Measurements from ENCODE around the gene RPTOR.
"Not testable (repeated sequence)": the region's sequence is repeated elsewhere in the genome, so short reads cannot be mapped to it uniquely, and the experiment has no call there.

Gene RPTOR

DNA sequence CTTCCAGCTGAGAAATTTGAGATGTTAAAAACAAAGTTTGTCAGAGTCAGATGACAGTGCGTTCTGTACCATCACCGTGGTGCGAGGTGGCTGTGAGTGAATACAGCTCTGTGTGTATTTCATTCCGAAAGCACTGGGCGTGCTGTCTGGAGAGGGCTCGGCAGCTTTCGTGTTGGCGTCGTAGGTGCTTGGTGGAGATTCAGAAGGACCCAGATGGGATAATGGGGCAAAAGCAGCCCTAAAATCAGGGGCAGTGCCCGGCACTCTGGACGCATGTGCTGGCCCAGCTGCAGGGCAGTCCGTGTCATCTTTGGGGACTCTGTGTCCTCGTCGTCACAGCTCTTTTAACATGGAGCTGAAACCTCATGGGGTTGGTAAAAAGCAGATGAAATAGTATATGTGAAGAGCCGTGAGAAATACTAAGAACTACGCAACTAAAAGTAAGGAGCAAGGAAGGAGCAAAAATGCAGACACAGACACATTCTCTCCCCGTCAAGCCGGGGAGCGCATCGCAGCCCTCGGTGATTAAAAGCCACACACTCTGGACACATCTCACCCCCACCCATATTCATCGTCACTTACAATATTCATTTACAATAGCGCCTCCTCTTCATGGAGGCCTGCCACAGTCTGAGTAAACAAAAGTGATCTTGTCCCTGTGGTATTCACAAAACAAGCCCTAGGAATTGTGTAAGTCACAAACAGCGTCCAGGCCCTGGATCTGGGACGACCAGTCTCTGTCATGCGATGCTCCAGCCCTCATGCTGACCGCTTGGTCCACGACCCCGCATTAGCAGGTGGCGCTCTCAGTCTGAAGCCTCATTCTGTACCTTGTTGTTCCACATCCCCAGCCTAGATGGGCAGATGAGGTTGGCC lies 206.7 kb downstream of the RPTOR start:
- no peak for FAIRE-seq
- DNase-seq (ENCODE audit: insufficient read length, low spot score), result no peak
- no peak for TF ChIP-seq POLR2A (IDR thresholded peaks at IDR 0.05; ENCODE audit: low read depth, low read length)

DNA sequence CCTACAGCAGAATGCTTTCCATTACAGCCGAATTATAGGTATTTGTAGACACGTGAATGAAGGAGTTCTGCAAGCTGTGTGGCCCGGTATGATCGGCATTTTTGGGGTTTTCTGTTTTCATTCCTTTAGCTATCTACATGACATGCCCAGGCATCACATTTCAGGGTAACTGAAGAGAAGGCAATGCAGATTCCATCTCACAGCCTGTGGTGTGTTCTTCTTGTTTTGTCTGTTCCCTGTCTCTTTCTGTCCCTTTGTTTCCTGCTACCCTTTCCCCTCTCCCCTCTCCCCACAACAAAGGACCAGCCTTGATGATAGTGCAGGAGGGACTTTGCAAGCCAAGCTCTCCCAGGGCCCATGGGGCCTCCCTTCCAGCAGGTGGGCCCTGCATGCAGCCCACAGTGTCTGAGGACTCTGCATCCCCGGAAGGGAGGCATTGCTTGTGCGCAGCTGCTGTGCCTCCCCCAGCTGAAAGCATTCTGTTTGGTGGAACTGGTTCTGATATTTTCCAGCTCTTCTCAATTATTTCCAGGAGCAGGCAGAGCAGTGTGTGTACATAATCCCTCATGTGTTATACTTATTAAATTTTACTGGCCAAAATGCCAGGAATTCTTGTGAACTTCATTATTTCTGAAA lies 207.4 kb downstream of the RPTOR start:
- no peak for TF ChIP-seq POLR2A (IDR thresholded peaks at IDR 0.05; ENCODE audit: low read depth, low read length)
- DNase-seq (ENCODE audit: insufficient read length, low spot score), result no peak

DNA sequence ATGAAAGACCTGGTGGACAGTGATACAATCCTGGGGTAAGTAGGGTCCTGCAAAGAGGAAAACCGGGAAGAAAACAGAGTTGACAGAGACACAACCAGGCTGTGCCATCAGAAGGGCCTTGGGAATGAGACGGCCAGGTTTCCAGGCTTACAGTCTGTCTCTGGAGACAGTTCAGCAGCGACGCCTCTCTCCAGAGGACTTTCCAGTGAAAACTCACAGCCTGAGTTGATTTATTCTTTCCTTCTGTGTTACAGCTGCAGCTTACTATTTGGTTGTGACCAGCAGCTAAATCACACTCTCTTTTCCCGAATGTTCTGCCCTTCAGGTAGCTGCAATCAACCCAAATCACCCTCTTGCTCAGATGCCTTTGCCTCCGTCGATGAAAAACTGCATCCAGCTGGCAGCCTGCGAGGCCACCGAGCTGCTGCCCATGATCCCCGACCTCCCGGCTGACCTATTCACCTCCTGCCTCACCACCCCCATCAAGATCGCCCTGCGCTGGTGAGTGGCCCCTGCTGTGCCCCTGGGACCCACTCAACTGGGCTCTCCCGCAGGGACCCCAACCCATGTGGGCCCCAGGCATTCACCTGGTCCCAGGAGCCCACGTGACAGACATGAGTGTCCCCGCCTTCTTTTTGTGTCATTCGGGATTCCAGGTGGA lies 209.2 kb downstream of the RPTOR start:
- FAIRE-seq (no peak), DNase-seq (ENCODE audit: insufficient read length, low spot score) (no peak)
- no peak for TF ChIP-seq POLR2A (IDR thresholded peaks at IDR 0.05; ENCODE audit: low read depth, low read length)

More for the DNA sequence above, 207.4 kb downstream of the RPTOR start:
- FAIRE-seq, result no peak

DNA sequence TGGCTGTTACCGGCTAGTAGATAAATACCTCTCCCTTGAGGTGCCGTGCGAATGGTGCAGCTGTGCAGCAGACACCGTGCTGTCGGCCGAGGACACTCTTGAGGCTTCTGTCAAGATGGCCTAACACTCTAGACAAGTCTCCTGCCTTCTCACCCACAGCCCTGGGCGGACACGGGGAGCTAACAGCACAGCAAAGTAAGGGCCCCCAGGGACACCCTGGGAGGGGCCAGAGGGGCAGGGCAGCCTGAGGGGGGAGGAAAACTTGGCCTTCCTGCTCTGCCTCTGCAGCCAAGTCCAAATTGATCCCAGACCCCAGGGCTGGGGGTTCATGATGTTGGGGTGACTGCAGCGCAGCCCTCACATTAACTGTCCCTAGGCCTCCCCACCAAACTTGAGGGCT lies 210.2 kb downstream of the RPTOR start:
- no peak for FAIRE-seq
- no peak for DNase-seq (ENCODE audit: insufficient read length, low spot score)
- TF ChIP-seq POLR2A (IDR thresholded peaks at IDR 0.05; ENCODE audit: low read depth, low read length), result no peak

DNA sequence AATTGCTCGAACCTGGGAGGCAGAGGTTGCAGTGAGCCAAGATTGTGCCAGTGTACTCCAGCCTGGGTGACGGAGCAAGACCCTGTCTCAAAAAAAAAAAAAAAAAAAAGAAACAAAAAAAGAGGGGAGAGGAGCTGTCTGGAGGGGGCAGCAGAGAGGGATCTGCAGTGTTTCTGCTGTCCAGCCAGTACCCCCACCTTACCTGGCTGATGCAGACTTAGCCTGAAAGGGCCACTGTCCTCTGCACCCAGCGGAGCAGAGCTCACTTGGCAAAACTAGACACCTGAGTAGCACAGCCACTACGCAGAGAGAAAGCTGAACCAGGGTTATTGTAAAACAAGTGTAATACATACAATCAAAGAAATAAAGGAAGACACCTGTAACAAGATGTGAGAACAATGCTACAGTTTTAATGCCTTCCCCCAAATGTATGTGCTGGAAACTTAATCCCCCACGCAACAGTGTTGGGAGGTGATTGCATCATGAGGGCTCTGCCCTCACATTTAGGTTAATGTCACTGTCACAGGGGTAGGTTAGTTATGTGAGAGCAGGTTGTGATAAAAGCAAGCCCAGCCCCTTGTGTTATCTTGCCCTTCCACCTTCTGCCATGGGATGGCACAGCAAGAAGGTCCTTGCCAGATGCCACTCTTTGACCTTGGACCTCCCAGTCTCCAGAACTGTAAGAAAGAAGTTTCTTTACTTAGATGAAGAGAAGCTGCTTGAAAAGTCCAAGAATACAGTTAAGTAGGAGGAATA lies 211.2 kb downstream of the RPTOR start:
- FAIRE-seq, result no peak
- TF ChIP-seq POLR2A (IDR thresholded peaks at IDR 0.05; ENCODE audit: low read depth, low read length), result no peak
- no peak for DNase-seq (ENCODE audit: insufficient read length, low spot score)

DNA sequence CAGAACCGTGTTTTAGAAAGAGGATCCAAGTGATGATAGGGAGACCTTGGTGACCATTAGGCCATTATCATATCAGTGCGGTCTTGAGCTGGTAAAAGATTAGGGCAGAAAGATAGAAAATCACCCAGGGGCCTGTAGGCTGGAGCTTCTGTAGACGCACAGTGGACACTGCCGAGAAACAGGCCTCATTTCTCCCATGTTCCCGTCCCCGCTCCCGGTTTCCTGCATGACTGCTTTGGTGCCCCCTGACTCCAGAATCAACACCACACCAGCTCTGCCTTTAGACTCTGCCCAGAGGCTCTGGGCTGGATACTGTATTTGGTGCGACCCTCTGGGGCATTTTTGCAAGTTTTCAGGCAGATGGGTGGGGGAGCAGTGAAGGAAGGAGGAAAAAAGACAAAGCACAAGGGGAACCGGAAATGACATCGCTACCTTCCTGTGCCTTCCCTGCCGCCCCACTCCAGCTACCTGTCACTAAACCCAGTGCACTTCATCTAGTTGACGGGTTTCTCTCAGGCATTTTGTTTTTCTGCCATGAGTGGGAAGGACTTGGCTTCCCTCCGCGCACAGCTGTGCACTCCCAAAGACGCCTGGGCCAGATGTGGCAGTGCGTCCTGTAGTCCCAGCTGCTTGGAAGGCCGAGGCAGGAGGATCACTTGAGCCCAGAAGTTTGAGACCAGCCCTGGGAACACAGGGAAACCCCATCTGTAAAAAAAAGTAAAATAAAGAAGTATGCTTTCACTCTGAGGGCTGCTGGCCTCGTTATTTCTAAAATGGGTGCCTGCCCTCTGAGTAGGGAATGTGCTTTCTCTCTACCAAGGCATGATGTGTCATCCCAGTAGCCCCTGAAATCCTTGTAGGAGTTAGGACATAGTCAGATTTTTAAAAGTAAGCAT lies 214.1 kb downstream of the RPTOR start:
- no peak for FAIRE-seq
- no peak for TF ChIP-seq POLR2A (IDR thresholded peaks at IDR 0.05; ENCODE audit: low read depth, low read length)
- DNase-seq (ENCODE audit: insufficient read length, low spot score), result no peak

DNA sequence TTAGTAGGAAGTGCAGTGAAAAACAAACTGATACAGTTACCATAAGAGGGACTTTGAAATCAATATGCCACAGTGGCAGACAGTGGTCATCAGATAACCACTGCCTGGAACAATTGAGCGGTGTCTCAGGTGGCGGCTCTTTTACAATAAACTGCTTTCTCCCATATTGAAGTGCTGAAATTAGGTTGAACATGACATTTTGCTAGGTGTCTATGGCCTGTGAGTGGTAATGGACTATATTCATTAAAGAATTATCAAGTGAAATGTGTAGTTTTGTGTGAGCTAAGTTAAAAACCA lies 214.7 kb downstream of the RPTOR start:
- TF ChIP-seq POLR2A (IDR thresholded peaks at IDR 0.05; ENCODE audit: low read depth, low read length), result no peak
- DNase-seq (ENCODE audit: insufficient read length, low spot score) (no peak), FAIRE-seq (no peak)

DNA sequence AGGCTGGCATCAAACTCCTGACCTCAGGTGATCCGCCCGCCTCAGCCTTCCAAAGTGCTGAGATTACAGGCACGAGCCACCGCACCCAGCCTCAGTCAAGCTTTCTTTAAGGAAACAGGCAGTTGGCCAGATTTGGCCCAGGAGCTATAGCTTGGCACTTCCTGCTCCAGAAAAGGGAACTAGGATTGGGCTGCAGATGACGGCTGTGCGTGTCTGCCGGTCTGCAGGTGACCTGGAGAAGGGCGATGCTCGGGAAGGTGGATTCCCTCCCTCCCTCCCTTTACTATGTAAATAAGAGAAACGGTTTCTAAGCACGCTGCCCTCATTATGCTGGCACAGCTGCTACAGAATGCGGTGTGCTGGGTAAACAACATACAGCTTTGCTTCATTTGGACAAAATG lies 215.9 kb downstream of the RPTOR start:
- FAIRE-seq (no peak), DNase-seq (ENCODE audit: insufficient read length, low spot score) (no peak)
- TF ChIP-seq POLR2A (IDR thresholded peaks at IDR 0.05; ENCODE audit: low read depth, low read length), result no peak

DNA sequence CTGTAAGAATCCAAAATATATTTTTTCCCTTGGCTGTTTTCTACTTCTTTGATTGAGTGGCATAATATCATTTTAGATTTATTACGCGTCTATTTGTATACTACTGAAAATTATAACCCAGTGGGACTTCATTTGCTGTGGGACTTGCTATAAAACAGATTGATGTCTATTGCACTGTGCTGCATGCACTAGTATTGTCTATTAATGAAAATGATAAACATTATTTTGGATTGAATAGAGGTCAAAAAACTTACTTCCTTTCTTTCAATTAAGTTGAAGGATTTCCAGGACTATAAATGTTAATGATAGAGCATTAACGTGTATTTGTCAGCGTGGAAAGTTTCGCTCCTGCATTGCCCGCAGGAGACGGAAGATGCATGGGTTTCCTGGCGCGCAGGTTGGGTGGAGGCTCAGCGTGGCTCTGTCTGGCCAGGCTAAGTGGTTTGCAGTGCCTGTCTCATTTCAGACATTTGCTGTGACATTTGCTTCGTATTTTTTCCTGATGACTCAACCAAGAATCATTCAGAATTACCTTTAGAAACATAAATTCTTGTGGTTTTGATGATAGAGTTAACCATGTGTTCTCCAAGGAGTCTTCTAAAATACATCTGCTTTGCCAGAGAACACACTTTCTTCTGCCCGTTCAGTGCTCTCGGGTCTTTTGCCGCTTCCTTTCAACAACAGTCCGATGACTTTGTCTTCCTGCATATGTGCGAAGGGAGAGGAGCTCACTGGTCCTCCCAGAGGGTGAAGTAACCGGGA lies 216.7 kb downstream of the RPTOR start:
- DNase-seq (ENCODE audit: insufficient read length, low spot score) (peak; percentile 80), FAIRE-seq (peak; percentile 90)
- TF ChIP-seq POLR2A (IDR thresholded peaks at IDR 0.05; ENCODE audit: low read depth, low read length), result no peak

DNA sequence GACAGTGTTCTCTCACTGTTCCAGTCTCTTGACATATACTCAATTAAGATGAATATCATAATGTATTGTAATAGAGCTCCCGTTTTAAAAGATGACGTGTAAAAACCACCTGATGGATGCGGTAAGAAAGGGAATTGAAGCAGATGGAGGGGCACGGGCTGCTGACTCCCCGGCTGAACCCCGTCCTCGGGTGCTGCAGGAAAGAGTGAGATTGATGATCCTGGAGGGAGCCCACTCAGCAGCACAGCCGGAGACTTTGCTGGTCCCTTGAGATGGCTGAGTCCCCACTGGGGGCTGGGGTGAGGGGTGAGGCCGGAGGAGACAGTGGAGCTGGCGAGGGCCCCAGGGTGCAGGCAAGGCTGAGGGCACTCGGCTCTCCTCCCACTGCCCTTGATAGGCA lies 217.4 kb downstream of the RPTOR start:
- DNase-seq (ENCODE audit: insufficient read length, low spot score) (peak; percentile 41), FAIRE-seq (no peak)
- TF ChIP-seq POLR2A (IDR thresholded peaks at IDR 0.05; ENCODE audit: low read depth, low read length), result no peak

DNA sequence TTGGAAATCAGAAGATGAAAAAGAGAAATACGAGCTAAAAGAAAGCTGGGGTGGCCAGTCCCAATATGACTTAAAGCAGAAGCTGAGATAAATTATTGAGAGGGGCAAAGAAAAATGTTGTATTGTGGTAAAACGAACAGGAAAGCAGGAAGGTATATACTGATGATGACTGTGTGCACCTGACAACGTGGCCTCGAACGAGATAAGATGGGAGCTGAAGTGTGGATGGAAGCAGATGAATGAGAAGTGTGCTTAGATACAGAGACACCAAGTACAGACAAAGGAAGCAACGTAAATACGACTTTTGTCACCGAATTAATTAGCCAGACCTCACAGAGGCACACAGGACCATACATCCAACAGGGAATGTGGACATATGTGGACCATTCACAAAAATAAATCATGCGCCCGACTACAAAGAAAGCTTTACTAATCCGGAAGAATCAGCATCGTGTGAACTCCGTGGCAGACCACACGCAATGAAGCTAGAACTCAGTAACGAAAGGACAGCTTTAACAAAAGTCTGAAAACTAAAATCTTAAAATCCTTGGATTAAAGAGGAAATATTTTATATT lies 218.7 kb downstream of the RPTOR start:
- DNase-seq (ENCODE audit: insufficient read length, low spot score) (no peak), FAIRE-seq (no peak)
- TF ChIP-seq POLR2A (IDR thresholded peaks at IDR 0.05; ENCODE audit: low read depth, low read length), result no peak

DNA sequence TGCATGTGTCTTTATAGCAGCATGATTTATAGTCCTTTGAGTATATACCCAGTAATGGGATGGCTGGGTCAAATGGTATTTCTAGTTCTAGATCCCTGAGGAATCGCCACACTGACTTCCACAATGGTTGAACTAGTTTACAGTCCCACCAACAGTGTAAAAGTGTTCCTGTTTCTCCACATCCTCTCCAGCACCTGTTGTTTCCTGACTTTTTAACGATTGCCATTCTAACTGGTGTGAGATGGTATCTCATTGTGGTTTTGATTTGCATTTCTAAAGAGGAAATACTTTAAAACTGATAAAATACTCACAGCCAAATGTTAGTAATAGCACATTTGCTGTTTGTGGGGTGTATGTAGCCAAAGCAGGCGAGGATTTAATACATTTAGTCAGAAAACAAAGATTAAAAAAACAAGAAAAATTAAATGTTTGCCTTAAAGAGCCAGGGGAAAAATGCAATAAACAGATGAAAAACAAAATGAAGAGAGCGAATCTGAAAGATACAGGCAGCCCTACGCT lies 220.0 kb downstream of the RPTOR start:
- DNase-seq (ENCODE audit: insufficient read length, low spot score); FAIRE-seq: not testable (repeated sequence)
